Fibroblast of lung (primary cell): Measurements from ENCODE around the gene GPR4.

Source experiments
- CTCF ChIP-seq, 2 donors: IDR thresholded peaks in 1 of 2; conservative IDR thresholded peaks in 1 of 2; 1 replicate in 1 of 2; 2 replicates in 1 of 2; pipeline ENCODE4 v1.5.1; 2011 to 2012; ENCODE audit warnings: low read length in 2 of 2, control low read depth in 1 of 2, inconsistent platforms in 1 of 2, low read depth in 1 of 2, mild to moderate bottlenecking in 1 of 2
- EZH2 ChIP-seq: IDR thresholded peaks from 2 replicates; pipeline ENCODE4 v1.5.1; 2012; ENCODE audit warnings: low read length, control low read depth, mild to moderate bottlenecking; ENCODE audit errors: missing control alignments

- TF ChIP-seq CTCF (conservative IDR thresholded peaks at IDR 0.05 in 1 of 2, IDR thresholded peaks at IDR 0.05 in 1 of 2; ENCODE audit: low read depth in 1 of 2, low read length in 2 of 2) (no peak), EZH2 (peak; percentile 74)
Observed at GRCh38 chr19:45598267-45599001, 3.6 kb downstream of the GPR4 start.
